ENCODE data around the gene IDI2.
A peak's percentile ranks its signal among the peaks of the same experiment; 100 is the strongest.

The IDI2 gene

GRCh38 chr10:1058017-1058416 is 32.4 kb upstream of the IDI2 start:
- Histone ChIP-seq H3K27me3 (ENCODE audit: insufficient read depth, low read length) (no peaks in the 10 kb centered on the region), H3K9ac (ENCODE audit: low read depth, low read length) (no peak overlapping the region), H3K27ac (ENCODE audit: low read depth, low read length) (no peak overlapping the region), H3K36me3 (ENCODE audit: insufficient read depth, low read length) (peaks cover 14% of the 10 kb centered on the region), H3K4me1 (ENCODE audit: insufficient read depth, low read length) (peaks cover 12% of the 10 kb centered on the region), H3K4me3 (ENCODE audit: low read length) (peak overlapping the region; percentile 100), H3K9me3 (ENCODE audit: insufficient read depth, low read depth, low read length) (no peaks in the 10 kb centered on the region)
- WGBS, result 88% methylated on average over 7 of the region's 7 CpGs

- H3K27ac ChIP-seq (ENCODE audit: low read depth, low read length), result no peak overlapping the region
- peak overlapping the region; percentile 97 for H3K9ac ChIP-seq (ENCODE audit: low read depth, low read length)
- H3K4me3 ChIP-seq (ENCODE audit: low read length), result peak overlapping the region; percentile 100
- 2% methylated on average over 25 of the region's 26 CpGs for WGBS
- H3K36me3 ChIP-seq (ENCODE audit: insufficient read depth, low read length), result peaks cover 19% of the 10 kb centered on the region
- H3K9me3 ChIP-seq (ENCODE audit: insufficient read depth, low read depth, low read length), result no peaks in the 10 kb centered on the region
- peaks cover 12% of the 10 kb centered on the region for H3K4me1 ChIP-seq (ENCODE audit: insufficient read depth, low read length)
- no peaks in the 10 kb centered on the region for H3K27me3 ChIP-seq (ENCODE audit: insufficient read depth, low read length)
These were observed 31.5 kb upstream of the IDI2 start for GRCh38 chr10:1057106-1057657.

GRCh38 chr10:1056326-1057105 is 30.9 kb upstream of the IDI2 start, which contains the start of gene WDR37:
WDR37 (plus strand) TSS chr10:1056385; CDS start chr10:1072156, 15,771 bp downstream.
- whole genome bisulfite sequencing, result under 1% methylated on average over 86 of the region's 87 CpGs
- H3K9ac ChIP-seq (ENCODE audit: low read depth, low read length), result peak within 1 kb of the TSS; percentile 97
- H3K27ac ChIP-seq (ENCODE audit: low read depth, low read length), result peak within 1 kb of the TSS; percentile 94
- H3K27me3 ChIP-seq (ENCODE audit: insufficient read depth, low read length), result no peaks in the 10 kb centered on the region
- H3K36me3 ChIP-seq (ENCODE audit: insufficient read depth, low read length), result peaks cover 24% of the 10 kb centered on the region
- peak within 1 kb of the TSS; percentile 100 for H3K4me3 ChIP-seq (ENCODE audit: low read length)
- peaks cover 12% of the 10 kb centered on the region for H3K4me1 ChIP-seq (ENCODE audit: insufficient read depth, low read length)
- H3K9me3 ChIP-seq (ENCODE audit: insufficient read depth, low read depth, low read length), result no peaks in the 10 kb centered on the region

- H3K27ac ChIP-seq (ENCODE audit: low read depth, low read length), result no peak overlapping the region
- no peaks in the 10 kb centered on the region for H3K9me3 ChIP-seq (ENCODE audit: insufficient read depth, low read depth, low read length)
- peak overlapping the region; percentile 97; the same call in 1 of the 2 replicates for H3K9ac ChIP-seq (ENCODE audit: low read depth, low read length)
- peak overlapping the region; percentile 100 for H3K4me3 ChIP-seq (ENCODE audit: low read length)
- no peaks in the 10 kb centered on the region for H3K27me3 ChIP-seq (ENCODE audit: insufficient read depth, low read length)
- peaks cover 16% of the 10 kb centered on the region for H3K4me1 ChIP-seq (ENCODE audit: insufficient read depth, low read length)
- H3K36me3 ChIP-seq (ENCODE audit: insufficient read depth, low read length), result peaks cover 31% of the 10 kb centered on the region
- WGBS, result 89% methylated on average over 6 of the region's 6 CpGs
These were observed 29.0 kb upstream of the IDI2 start for GRCh38 chr10:1054684-1055083.

DNA sequence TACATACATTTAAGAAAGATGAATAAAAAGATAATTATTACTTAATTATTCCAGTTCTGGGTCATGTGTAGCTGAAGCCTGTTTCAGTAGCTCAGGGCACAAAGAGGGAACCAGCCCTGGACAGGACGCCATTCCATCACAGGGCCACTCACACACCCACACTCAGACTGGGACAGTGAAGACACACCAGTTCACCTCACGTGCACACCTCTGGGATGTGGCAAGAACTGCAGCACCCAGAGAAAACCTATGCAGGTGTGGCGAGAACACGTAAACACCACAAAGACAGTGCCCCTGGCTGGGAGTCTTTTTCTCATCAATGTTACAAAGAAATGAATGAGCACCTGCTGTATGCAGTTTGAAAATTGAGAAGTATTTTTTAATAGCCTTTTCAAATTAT is 24.9 kb upstream of the IDI2 start:
- WGBS, result 73% methylated on average over 4 of the region's 4 CpGs
- no peaks in the 10 kb centered on the region for H3K9me3 ChIP-seq (ENCODE audit: insufficient read depth, low read depth, low read length)
- H3K4me1 ChIP-seq (ENCODE audit: insufficient read depth, low read length), result peaks cover 9% of the 10 kb centered on the region
- peak overlapping the region; percentile 100 for H3K4me3 ChIP-seq (ENCODE audit: low read length)
- no peak overlapping the region for H3K27ac ChIP-seq (ENCODE audit: low read depth, low read length)
- no peak overlapping the region for H3K9ac ChIP-seq (ENCODE audit: low read depth, low read length)
- H3K27me3 ChIP-seq (ENCODE audit: insufficient read depth, low read length), result no peaks in the 10 kb centered on the region
- peaks cover 40% of the 10 kb centered on the region for H3K36me3 ChIP-seq (ENCODE audit: insufficient read depth, low read length)

GRCh38 chr10:1050145-1050544 is 24.5 kb upstream of the IDI2 start:
- peaks cover 44% of the 10 kb centered on the region for H3K36me3 ChIP-seq (ENCODE audit: insufficient read depth, low read length)

GRCh38 chr10:1049425-1049958 is 23.8 kb upstream of the IDI2 start:
- peaks cover 50% of the 10 kb centered on the region for H3K36me3 ChIP-seq (ENCODE audit: insufficient read depth, low read length)

More at GRCh38 chr10:1050145-1050544, 24.5 kb upstream of the IDI2 start:
- WGBS, result 20% methylated on average over 4 of the region's 5 CpGs
- Histone ChIP-seq H3K27ac (ENCODE audit: low read depth, low read length) (peak overlapping the region; percentile 100; the same call in 1 of the 2 replicates), H3K4me1 (ENCODE audit: insufficient read depth, low read length) (peaks cover 6% of the 10 kb centered on the region), H3K9ac (ENCODE audit: low read depth, low read length) (peak overlapping the region; percentile 76), H3K9me3 (ENCODE audit: insufficient read depth, low read depth, low read length) (no peaks in the 10 kb centered on the region), H3K27me3 (ENCODE audit: insufficient read depth, low read length) (no peaks in the 10 kb centered on the region), H3K4me3 (ENCODE audit: low read length) (peak overlapping the region; percentile 100)

DNA sequence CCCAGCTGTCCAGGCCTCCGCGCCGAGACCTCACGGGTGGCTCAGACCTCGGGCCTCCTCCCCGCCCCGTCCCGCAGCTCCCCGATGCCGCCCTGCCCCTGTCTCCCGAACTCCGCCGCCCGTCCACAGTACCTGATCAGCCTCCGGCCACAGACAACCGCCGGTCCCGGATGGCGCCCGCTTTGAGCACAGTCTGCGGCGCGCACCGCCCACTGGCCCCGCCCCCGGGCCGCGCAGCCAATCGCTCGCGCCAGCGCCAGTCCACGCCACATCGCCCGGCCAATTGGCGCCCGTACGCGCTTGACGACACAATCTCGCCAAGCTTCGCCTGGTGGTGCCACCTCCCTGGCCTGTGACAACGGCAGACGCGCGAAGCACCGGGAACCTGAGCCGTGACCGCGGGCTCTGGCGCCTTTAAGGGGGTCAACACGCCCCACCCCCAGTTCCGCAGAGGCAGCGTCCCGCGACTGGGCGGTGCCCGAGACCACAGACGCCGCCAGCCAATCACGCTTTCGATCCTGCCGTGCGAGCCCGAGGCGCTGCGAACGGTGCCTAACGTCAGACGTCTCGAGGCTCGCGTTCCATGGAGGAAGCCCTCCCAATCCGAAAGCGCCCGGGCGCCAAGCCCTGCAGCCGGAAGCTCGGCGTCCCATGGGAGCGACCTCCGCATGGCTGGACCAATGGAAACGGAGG is 23.2 kb upstream of the IDI2 start, which contains the start of gene IDI1:
Gene IDI1 (minus strand): TSS at position 388 of the 693 bp plus-strand sequence. CDS start 116 bp downstream, at position 272.
- peak within 1 kb of the TSS; percentile 100 for H3K4me3 ChIP-seq (ENCODE audit: low read length)
- WGBS, result under 1% methylated on average over 83 of the region's 83 CpGs
- H3K9me3 ChIP-seq (ENCODE audit: insufficient read depth, low read depth, low read length), result no peaks in the 10 kb centered on the region
- peaks cover 3% of the 10 kb centered on the region for H3K4me1 ChIP-seq (ENCODE audit: insufficient read depth, low read length)
- peak within 1 kb of the TSS; percentile 83 for H3K9ac ChIP-seq (ENCODE audit: low read depth, low read length)
- H3K27ac ChIP-seq (ENCODE audit: low read depth, low read length), result peak within 1 kb of the TSS; percentile 100
- no peaks in the 10 kb centered on the region for H3K27me3 ChIP-seq (ENCODE audit: insufficient read depth, low read length)
- H3K36me3 ChIP-seq (ENCODE audit: insufficient read depth, low read length), result peaks cover 50% of the 10 kb centered on the region

More at GRCh38 chr10:1049425-1049958, 23.8 kb upstream of the IDI2 start:
- under 1% methylated on average over 32 of the region's 34 CpGs for WGBS
- Histone ChIP-seq H3K4me3 (ENCODE audit: low read length) (peak overlapping the region; percentile 100), H3K9ac (ENCODE audit: low read depth, low read length) (peak overlapping the region; percentile 76), H3K4me1 (ENCODE audit: insufficient read depth, low read length) (peaks cover 3% of the 10 kb centered on the region), H3K27me3 (ENCODE audit: insufficient read depth, low read length) (no peaks in the 10 kb centered on the region), H3K9me3 (ENCODE audit: insufficient read depth, low read depth, low read length) (no peaks in the 10 kb centered on the region), H3K27ac (ENCODE audit: low read depth, low read length) (peak overlapping the region; percentile 100)

GRCh38 chr10:1048349-1048731 is 22.7 kb upstream of the IDI2 start:
- under 1% methylated on average over 37 of the region's 37 CpGs for WGBS
- Histone ChIP-seq H3K9ac (ENCODE audit: low read depth, low read length) (peak overlapping the region; percentile 83), H3K4me3 (ENCODE audit: low read length) (peak overlapping the region; percentile 100), H3K27ac (ENCODE audit: low read depth, low read length) (peak overlapping the region; percentile 100), H3K27me3 (ENCODE audit: insufficient read depth, low read length) (no peaks in the 10 kb centered on the region), H3K36me3 (ENCODE audit: insufficient read depth, low read length) (peaks cover 50% of the 10 kb centered on the region), H3K4me1 (ENCODE audit: insufficient read depth, low read length) (peaks cover 3% of the 10 kb centered on the region), H3K9me3 (ENCODE audit: insufficient read depth, low read depth, low read length) (no peaks in the 10 kb centered on the region)

DNA sequence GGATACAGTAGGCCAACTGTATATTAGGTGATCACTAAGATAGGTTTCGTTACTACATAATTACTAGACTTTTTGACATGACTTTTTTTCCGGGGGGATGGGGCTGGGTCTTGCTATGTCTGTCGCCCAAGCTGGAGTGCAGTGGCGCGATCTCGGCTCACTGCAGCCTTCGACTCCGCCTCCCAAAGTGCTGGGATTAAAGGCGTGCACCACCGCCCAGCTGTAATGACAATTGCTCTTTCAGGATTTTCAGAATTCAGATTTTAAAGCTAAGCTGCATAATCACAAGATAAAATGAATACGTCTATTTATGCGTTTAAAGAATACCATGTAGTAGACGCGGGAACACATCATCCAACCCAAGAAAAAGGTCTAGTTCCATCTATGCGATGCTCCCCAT is 22.3 kb upstream of the IDI2 start:
- H3K27ac ChIP-seq (ENCODE audit: low read depth, low read length), result peak overlapping the region; percentile 100
- 7% methylated on average over 15 of the region's 15 CpGs for WGBS
- H3K4me1 ChIP-seq (ENCODE audit: insufficient read depth, low read length), result peaks cover 3% of the 10 kb centered on the region
- H3K9me3 ChIP-seq (ENCODE audit: insufficient read depth, low read depth, low read length), result no peaks in the 10 kb centered on the region
- H3K36me3 ChIP-seq (ENCODE audit: insufficient read depth, low read length), result peaks cover 51% of the 10 kb centered on the region
- H3K27me3 ChIP-seq (ENCODE audit: insufficient read depth, low read length), result no peaks in the 10 kb centered on the region
- peak overlapping the region; percentile 100 for H3K4me3 ChIP-seq (ENCODE audit: low read length)
- peak overlapping the region; percentile 83 for H3K9ac ChIP-seq (ENCODE audit: low read depth, low read length)

All from HUES64 (cell line).